Testis (tissue), 3 donors: ENCODE data around the gene TAGAP. TPM values are rescaled to one million over a fixed set of nuclear protein-coding genes. Genes with fewer than 3 reads are reported as not detected.

Source experiments
- DNase-seq: peaks from one replicate; pipeline ENCODE4 v3.0.0-alpha.2; 2019
- H3K27ac ChIP-seq, 2 donors: fragments of 200-600 bp; sonication (generic); one replicate each; pipeline ENCODE4 v1.5.1; 2019
- H3K27me3 ChIP-seq: fragments of 200-600 bp; sonication (generic); one replicate; pipeline ENCODE4 v1.5.1; 2019
- H3K36me3 ChIP-seq: fragments of 200-600 bp; sonication (generic); one replicate; pipeline ENCODE4 v1.5.1; 2017; ENCODE audit warnings: low read depth; ENCODE audit errors: missing control alignments
- H3K4me1 ChIP-seq: fragments of 200-600 bp; sonication (generic); one replicate; pipeline ENCODE4 v1.5.1; 2019
- H3K4me3 ChIP-seq, 2 donors: fragments of 200-600 bp; sonication (generic); one replicate each; pipeline ENCODE4 v1.5.1; 2017 to 2019
- H3K9me3 ChIP-seq: fragments of 200-600 bp; sonication (generic); one replicate; pipeline ENCODE4 v1.5.1; 2017
- POLR2A ChIP-seq: fragments of 450-650 bp; IDR thresholded peaks from one replicate; pipeline ENCODE4 v1.6.1; 2017; ENCODE audit warnings: antibody characterized with exemption, mild to moderate bottlenecking, moderate library complexity
- WGBS, 2 donors: methylation state at CpG; one replicate each; pipeline ENCODE4 v1.1.5; 2018; 5-methylcytosine and 5-hydroxymethylcytosine counted together
- intact Hi-C: fragments of 100-400 bp; cut with DNase I; formaldehyde crosslinking; loops from one replicate; pipeline ENCODE4 v1.15.1; 2023; ENCODE audit warnings: low total_unique reads
- polyA plus RNA-seq: library from polyadenylated mRNA; stranded (reverse); fragments of 350-450 nt; fragmentation: Illumina TruSeq; extraction: RNeasy Lipid Tissue Mini Kit (QIAGEN cat#74804); gene quantifications from one replicate; pipeline ENCODE4 v1.2.3, GENCODE V29; 2014; ENCODE audit warnings: low read depth, low replicate concordance; ENCODE audit not compliant: insufficient read depth
- total RNA-seq, 2 donors: library from RNA; depleted of rRNA; stranded (reverse); fragments of >200 nt; gene quantifications; one replicate each; pipeline ENCODE4 v1.2.3, GENCODE V29; 2016
- TF ChIP-seq, protein P1 (sequence below), 3 experiments: fragments of 450-650 bp in 2 of 3; fragments of 200-600 bp in 1 of 3; sonication (generic) in 1 of 3; IDR thresholded peaks; one replicate each; pipeline ENCODE4 v1.5.1; 2016 to 2019; ENCODE audit warnings: antibody characterized with exemption in 3 of 3, mild to moderate bottlenecking in 2 of 3, moderate library complexity in 1 of 3

TAGAP gene
- total and polyA plus RNA-seq, 3 donors from 2014 or later, result 1.1 to 4.9 (median 4.5) TPM

DNA sequence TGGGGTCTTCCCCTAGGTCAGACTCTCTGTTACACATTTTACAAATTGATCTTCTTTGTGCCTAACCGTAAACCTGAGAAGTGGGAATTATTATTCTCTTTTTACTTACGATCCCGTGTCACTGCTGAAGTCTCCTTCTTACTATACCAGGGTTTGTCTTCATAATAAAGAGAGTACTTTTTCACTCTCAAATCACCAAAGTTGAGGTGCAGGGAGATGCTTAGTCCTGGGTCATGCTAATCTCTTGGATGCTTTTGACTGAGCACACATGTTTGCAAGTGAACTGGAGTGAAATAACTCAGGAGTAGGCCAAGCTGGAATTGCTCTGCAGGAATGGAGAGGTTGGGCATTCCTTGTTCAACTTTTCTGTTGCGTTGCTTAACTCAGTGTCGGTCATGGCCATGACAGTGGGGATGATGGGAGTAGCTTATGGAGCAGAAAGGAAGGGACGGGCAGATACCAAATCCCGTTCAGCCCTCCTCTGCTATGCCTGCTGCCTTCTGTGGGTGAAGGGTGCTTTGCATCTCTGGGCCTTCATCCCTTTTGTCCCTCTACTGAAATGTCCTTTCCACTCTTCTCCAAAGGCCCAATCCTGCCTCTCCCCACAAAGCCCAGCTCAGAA is 15.2 kb upstream of the TAGAP start:
- Histone ChIP-seq H3K4me1 (no peaks in the 10 kb centered on the region), H3K9me3 (no peaks in the 10 kb centered on the region), H3K27ac (no peak overlapping the region), H3K27me3 (no peaks in the 10 kb centered on the region), H3K4me3 (no peak overlapping the region), H3K36me3 (no peaks in the 10 kb centered on the region)
- TF ChIP-seq, protein P1, sequence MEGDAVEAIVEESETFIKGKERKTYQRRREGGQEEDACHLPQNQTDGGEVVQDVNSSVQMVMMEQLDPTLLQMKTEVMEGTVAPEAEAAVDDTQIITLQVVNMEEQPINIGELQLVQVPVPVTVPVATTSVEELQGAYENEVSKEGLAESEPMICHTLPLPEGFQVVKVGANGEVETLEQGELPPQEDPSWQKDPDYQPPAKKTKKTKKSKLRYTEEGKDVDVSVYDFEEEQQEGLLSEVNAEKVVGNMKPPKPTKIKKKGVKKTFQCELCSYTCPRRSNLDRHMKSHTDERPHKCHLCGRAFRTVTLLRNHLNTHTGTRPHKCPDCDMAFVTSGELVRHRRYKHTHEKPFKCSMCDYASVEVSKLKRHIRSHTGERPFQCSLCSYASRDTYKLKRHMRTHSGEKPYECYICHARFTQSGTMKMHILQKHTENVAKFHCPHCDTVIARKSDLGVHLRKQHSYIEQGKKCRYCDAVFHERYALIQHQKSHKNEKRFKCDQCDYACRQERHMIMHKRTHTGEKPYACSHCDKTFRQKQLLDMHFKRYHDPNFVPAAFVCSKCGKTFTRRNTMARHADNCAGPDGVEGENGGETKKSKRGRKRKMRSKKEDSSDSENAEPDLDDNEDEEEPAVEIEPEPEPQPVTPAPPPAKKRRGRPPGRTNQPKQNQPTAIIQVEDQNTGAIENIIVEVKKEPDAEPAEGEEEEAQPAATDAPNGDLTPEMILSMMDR (IDR thresholded peaks at IDR 0.05), result no peak
- TF ChIP-seq POLR2A, result no peak
- intact Hi-C loops, result no loop called here
- WGBS, 2 donors, result 97 to 98% methylated on average over 7 of the region's 7 CpGs
- DNase-seq, result no peak

DNA sequence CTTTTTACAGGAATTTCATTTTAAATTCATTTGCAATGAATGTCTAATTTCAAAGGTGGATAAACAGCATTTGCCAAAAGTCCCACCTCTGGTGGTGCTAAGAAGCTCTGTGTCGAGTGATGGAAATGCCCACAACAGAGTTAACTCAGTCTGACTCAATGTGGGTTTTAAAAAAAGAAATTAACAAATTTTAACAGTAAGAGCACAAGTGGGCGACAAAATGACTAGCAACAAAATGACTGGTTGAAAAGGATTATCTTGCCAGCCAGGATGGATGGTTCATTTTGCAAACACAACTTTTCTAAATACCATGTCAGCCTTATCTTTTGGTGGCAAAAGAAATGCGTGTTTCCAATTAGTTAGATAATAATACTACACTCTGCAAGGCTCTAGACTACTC is 14.3 kb upstream of the TAGAP start:
- no peaks in the 10 kb centered on the region for H3K9me3 ChIP-seq
- no peak overlapping the region for H3K4me3 ChIP-seq
- TF ChIP-seq, protein P1 (IDR thresholded peaks at IDR 0.05), result no peak
- TF ChIP-seq POLR2A, result no peak
- H3K36me3 ChIP-seq, result no peaks in the 10 kb centered on the region
- intact Hi-C loops, result no loop called here
- WGBS, 2 donors, result 72 to 83% methylated on average over 3 of the region's 3 CpGs
- H3K27ac ChIP-seq, result no peak overlapping the region
- no peaks in the 10 kb centered on the region for H3K27me3 ChIP-seq
- no peaks in the 10 kb centered on the region for H3K4me1 ChIP-seq
- DNase-seq, result no peak

DNA sequence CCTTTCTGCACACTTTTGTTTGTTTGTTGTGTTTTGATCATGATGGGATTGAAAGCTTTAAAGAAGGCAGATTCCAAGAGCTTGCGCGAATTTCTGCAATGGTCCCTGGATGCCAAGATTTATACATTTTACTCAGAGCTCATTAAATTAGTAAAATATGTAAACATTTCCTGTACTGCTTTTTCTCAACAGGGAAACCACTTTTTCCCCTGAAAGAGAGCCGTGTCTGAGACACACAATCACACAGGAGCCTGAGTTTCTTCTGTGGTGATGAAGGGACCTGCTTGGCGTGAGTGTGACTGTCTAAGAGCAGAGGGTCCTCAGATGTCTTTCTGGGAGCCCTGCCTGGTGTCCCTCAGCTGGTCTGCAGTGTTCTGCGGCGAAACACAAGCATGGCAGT is 12.1 kb upstream of the TAGAP start:
- H3K36me3 ChIP-seq, result no peaks in the 10 kb centered on the region
- WGBS, 2 donors, result 85 to 91% methylated on average over 6 of the region's 6 CpGs
- H3K4me1 ChIP-seq, result no peaks in the 10 kb centered on the region
- H3K9me3 ChIP-seq, result no peaks in the 10 kb centered on the region
- TF ChIP-seq, protein P1 (IDR thresholded peaks at IDR 0.05), result no peak
- no peak for TF ChIP-seq POLR2A
- no peak for DNase-seq
- no peak overlapping the region for H3K27ac ChIP-seq
- no peak overlapping the region for H3K4me3 ChIP-seq
- intact Hi-C loops, result no loop called here
- H3K27me3 ChIP-seq, result no peaks in the 10 kb centered on the region

DNA sequence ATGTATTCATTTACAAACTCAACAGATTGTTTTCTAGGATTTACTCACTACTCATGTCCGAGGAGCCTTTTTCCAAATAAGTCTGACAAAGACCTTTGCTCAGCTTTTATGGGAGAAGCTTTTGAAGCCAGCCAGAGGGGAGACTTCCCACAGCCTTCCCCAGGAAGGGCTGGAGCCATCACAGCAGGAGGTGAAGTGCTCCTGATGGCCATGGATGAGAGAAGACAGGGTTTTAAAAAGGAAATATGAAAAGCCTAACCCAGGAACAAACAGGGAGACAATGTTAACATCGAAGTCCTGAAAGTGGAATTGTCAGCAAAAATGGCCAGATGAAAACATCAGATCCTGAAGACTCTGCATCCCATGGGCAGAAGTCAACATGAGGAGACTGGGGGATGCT is 11.6 kb upstream of the TAGAP start:
- Histone ChIP-seq H3K36me3 (no peaks in the 10 kb centered on the region), H3K27me3 (no peaks in the 10 kb centered on the region), H3K27ac (no peak overlapping the region), H3K4me3 (no peak overlapping the region), H3K9me3 (no peaks in the 10 kb centered on the region), H3K4me1 (no peaks in the 10 kb centered on the region)
- 46 to 62% methylated on average over 2 of the region's 2 CpGs for WGBS, 2 donors
- TF ChIP-seq POLR2A, result no peak
- TF ChIP-seq, protein P1 (IDR thresholded peaks at IDR 0.05), result no peak
- intact Hi-C loops, result no loop called here
- DNase-seq, result no peak

DNA sequence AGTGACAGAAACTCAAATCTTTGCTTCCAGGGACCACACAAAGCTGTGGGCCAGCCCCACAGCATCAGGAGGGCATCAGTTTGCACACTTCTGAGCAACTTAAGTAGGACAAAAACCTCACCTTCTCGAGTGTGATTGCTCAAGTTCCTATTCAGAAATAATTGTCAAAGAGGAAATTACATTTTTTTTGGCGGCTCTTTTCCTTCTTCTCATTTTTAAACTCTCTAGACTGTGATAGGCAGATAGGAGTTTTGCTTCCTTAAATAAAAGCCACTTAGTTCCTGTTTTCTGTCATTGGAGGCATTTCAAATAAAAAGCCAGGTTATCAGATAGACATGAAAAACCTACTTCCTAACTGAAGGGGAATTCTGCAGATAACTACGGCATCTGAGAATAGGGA is 11.2 kb upstream of the TAGAP start:
- no peak for DNase-seq
- WGBS, 2 donors, result 59 to 65% methylated on average over 3 of the region's 3 CpGs
- intact Hi-C loops, result no loop called here
- no peak overlapping the region for H3K4me3 ChIP-seq
- no peak overlapping the region for H3K27ac ChIP-seq
- H3K4me1 ChIP-seq, result no peaks in the 10 kb centered on the region
- no peaks in the 10 kb centered on the region for H3K36me3 ChIP-seq
- H3K9me3 ChIP-seq, result no peaks in the 10 kb centered on the region
- H3K27me3 ChIP-seq, result no peaks in the 10 kb centered on the region
- TF ChIP-seq, protein P1 (IDR thresholded peaks at IDR 0.05), result no peak
- no peak for TF ChIP-seq POLR2A
